PC-3 (cell line): Measurements from ENCODE around the gene KIAA2012. TPM values are rescaled to one million over a fixed set of nuclear protein-coding genes. Genes with fewer than 3 reads are reported as not detected.
A peak's percentile ranks its signal among the peaks of the same experiment; 100 is the strongest.

Experiments used
- ATAC-seq: fragments of 200-7000 bp; cut with Tn5 transposase; 2 replicates; pipeline ENCODE4 v1.9.1; 2020; ENCODE audit warnings: mild to moderate bottlenecking, moderate library complexity
- BruUV-seq: library from RNA; stranded (reverse); fragments of 400-500 nt; replicated peaks from 2 replicates; lab custom pipeline; 2021; lab: Mats Ljungman, UMichigan
- CTCF ChIA-PET: fragments of 300-600 bp; sonication (Branson Sonifier 250); formaldehyde crosslinking; loops from one replicate; lab custom pipeline; 2022; ENCODE audit warnings: antibody characterized with exemption; lab: Charles Lee
- POLR2A ChIA-PET: fragments of 300-600 bp; sonication (Branson Sonifier 250); formaldehyde crosslinking; loops from one replicate; lab custom pipeline; 2022; ENCODE audit warnings: antibody characterized with exemption; ENCODE audit not compliant: unreplicated experiment; lab: Charles Lee
- DNase-seq: peaks from one replicate; pipeline ENCODE4 v3.0.0-alpha.2; 2015
- H2AFZ ChIP-seq: fragments of 300-600 bp; sonication (generic); 2 replicates; pipeline ENCODE4 v1.6.0; 2016; ENCODE audit warnings: antibody characterized with exemption, low read length
- H3F3A ChIP-seq: fragments of 300-600 bp; sonication (generic); one replicate; pipeline ENCODE4 v1.6.0; 2017; ENCODE audit warnings: antibody characterized with exemption, low read length, control low read depth, mild to moderate bottlenecking; ENCODE audit not compliant: unreplicated experiment
- H3K27ac ChIP-seq: fragments of 300-600 bp; sonication (generic); 2 replicates; pipeline ENCODE4 v1.5.1; 2016; ENCODE audit warnings: mild to moderate bottlenecking, low read length
- H3K27me3 ChIP-seq: fragments of 300-600 bp; sonication (generic); 2 replicates; pipeline ENCODE4 v1.6.1; 2016; ENCODE audit warnings: low read length, mixed read lengths
- H3K36me3 ChIP-seq: fragments of 300-600 bp; sonication (generic); 2 replicates; pipeline ENCODE4 v1.6.1; 2016; ENCODE audit warnings: low read depth, mixed run types, low read length, mixed read lengths
- H3K4me1 ChIP-seq: fragments of 300-600 bp; sonication (generic); 2 replicates; pipeline ENCODE4 v1.5.1; 2016; ENCODE audit warnings: low read length; ENCODE audit not compliant: insufficient read depth
- H3K4me2 ChIP-seq: fragments of 300-600 bp; sonication (generic); 2 replicates; pipeline ENCODE4 v1.6.0; 2016; ENCODE audit warnings: low read length
- H3K4me3 ChIP-seq: fragments of 300-600 bp; sonication (generic); 2 replicates; pipeline ENCODE4 v1.5.1; 2016; ENCODE audit warnings: mild to moderate bottlenecking, low read length, mixed read lengths
- H3K79me2 ChIP-seq: fragments of 300-600 bp; sonication (generic); 2 replicates; pipeline ENCODE4 v1.6.1; 2017; ENCODE audit warnings: low read length, mixed read lengths
- H3K9ac ChIP-seq: fragments of 300-600 bp; sonication (generic); 2 replicates; pipeline ENCODE4 v1.6.0; 2016; ENCODE audit warnings: mild to moderate bottlenecking, low read length
- H3K9me2 ChIP-seq: fragments of 300-600 bp; sonication (generic); replicated peaks from 2 replicates; pipeline ENCODE4 v1.6.1; 2016; ENCODE audit warnings: mixed run types, low read length, mixed read lengths
- H3K9me3 ChIP-seq: fragments of 300-600 bp; sonication (generic); 2 replicates; pipeline ENCODE4 v1.6.1; 2016; ENCODE audit warnings: low read length, mixed read lengths
- H4K20me1 ChIP-seq: fragments of 300-600 bp; sonication (generic); 2 replicates; pipeline ENCODE4 v1.6.1; 2016; ENCODE audit warnings: low read length, mixed read lengths
- CTCF ChIP-seq: fragments of 300-600 bp; sonication (generic); conservative IDR thresholded peaks from 2 replicates; pipeline ENCODE4 v1.5.1; 2017; ENCODE audit warnings: antibody characterized with exemption, low read depth, mild to moderate bottlenecking, low read length
- EZH2 ChIP-seq: fragments of 300-600 bp; sonication (generic); IDR thresholded peaks from one replicate; pipeline ENCODE4 v1.6.1; 2017; ENCODE audit warnings: antibody characterized with exemption, mild to moderate bottlenecking, low read length; ENCODE audit not compliant: unreplicated experiment
- EZH2phosphoT487 ChIP-seq: fragments of 300-600 bp; sonication (generic); IDR thresholded peaks from 2 replicates; pipeline ENCODE4 v1.6.1; 2018; ENCODE audit warnings: mild to moderate bottlenecking, antibody characterized with exemption, low read length, borderline replicate concordance
- intact Hi-C: fragments of 100-400 bp; cut with micrococcal nuclease; formaldehyde crosslinking; loops from 2 replicates; pipeline ENCODE4 v1.9.0; 2023
- total RNA-seq: library from RNA; depleted of rRNA; stranded (reverse); fragments of >200 nt; gene quantifications from 2 replicates; pipeline ENCODE4 v1.2.3, GENCODE V29; 2014

The KIAA2012 gene
- total RNA-seq, 1 experiment from 2014 or later = not detected

- POLR2A ChIA-PET = no interaction called here
These were observed 5.5 kb upstream of the KIAA2012 start for GRCh38 chr2:202067589-202067988.

GRCh38 chr2:202069170-202070067 is 3.6 kb upstream of the KIAA2012 start:
- intact Hi-C loops = no loop called here
- no peak overlapping the region for H3K9ac ChIP-seq
- no TSS peak for BruUV-seq
- no peaks in the 10 kb centered on the region for H3K9me3 ChIP-seq
- H3K4me3 ChIP-seq = no peak overlapping the region
- no peaks in the 10 kb centered on the region for H3K36me3 ChIP-seq
- no peak overlapping the region for H3K4me2 ChIP-seq
- ATAC-seq (peak; percentile 43; the same call in 1 of the 2 replicates), DNase-seq (peak; percentile 9)
- no peaks in the 10 kb centered on the region for H3K27me3 ChIP-seq
- H2AFZ ChIP-seq = no peak overlapping the region
- peaks cover 5% of the 10 kb centered on the region; the same call in 1 of the 2 replicates for H3K4me1 ChIP-seq
- TF ChIP-seq CTCF = no peak
- TF ChIP-seq EZH2phosphoT487 = no peak
- TF ChIP-seq EZH2 = no peak
- CTCF ChIA-PET = no interaction called here
- no peaks in the 10 kb centered on the region for H3K79me2 ChIP-seq
- H3K9me2 ChIP-seq = no peaks in the 10 kb centered on the region
- H4K20me1 ChIP-seq = no peaks in the 10 kb centered on the region
- H3F3A ChIP-seq = no peaks in the 10 kb centered on the region
- POLR2A ChIA-PET = no interaction called here
- H3K27ac ChIP-seq = no peak overlapping the region

More at GRCh38 chr2:202067589-202067988, 5.5 kb upstream of the KIAA2012 start:
- Histone ChIP-seq H2AFZ (no peak overlapping the region), H4K20me1 (no peaks in the 10 kb centered on the region), H3K4me1 (peaks cover 11% of the 10 kb centered on the region), H3K9ac (no peak overlapping the region), H3K27me3 (no peaks in the 10 kb centered on the region), H3K27ac (no peak overlapping the region), H3K36me3 (no peaks in the 10 kb centered on the region), H3K4me2 (no peak overlapping the region), H3K9me2 (no peaks in the 10 kb centered on the region), H3F3A (no peaks in the 10 kb centered on the region), H3K9me3 (no peaks in the 10 kb centered on the region), H3K79me2 (no peaks in the 10 kb centered on the region), H3K4me3 (no peak overlapping the region)
- BruUV-seq = no TSS peak
- no peak for DNase-seq
- intact Hi-C loops = no loop called here
- ATAC-seq = no peak
- CTCF ChIA-PET = no interaction called here
- TF ChIP-seq EZH2phosphoT487 (no peak), CTCF (no peak), EZH2 (no peak)

GRCh38 chr2:202071107-202071506 is 1.9 kb upstream of the KIAA2012 start:
- intact Hi-C loops = no loop called here
- H3K4me2 ChIP-seq = no peak overlapping the region
- H3F3A ChIP-seq = no peaks in the 10 kb centered on the region
- no peaks in the 10 kb centered on the region for H3K27me3 ChIP-seq
- H3K27ac ChIP-seq = no peak overlapping the region
- H3K79me2 ChIP-seq = no peaks in the 10 kb centered on the region
- ATAC-seq = no peak
- no peak overlapping the region for H3K4me3 ChIP-seq
- H3K9ac ChIP-seq = no peak overlapping the region
- no peaks in the 10 kb centered on the region for H3K9me2 ChIP-seq
- ChIA-PET CTCF (no interaction called here), POLR2A (no interaction called here)
- H4K20me1 ChIP-seq = no peaks in the 10 kb centered on the region
- no TSS peak for BruUV-seq
- no peak overlapping the region for H2AFZ ChIP-seq
- no peak for TF ChIP-seq CTCF
- no peak for TF ChIP-seq EZH2phosphoT487
- TF ChIP-seq EZH2 = no peak
- no peak for DNase-seq
- H3K4me1 ChIP-seq = no peaks in the 10 kb centered on the region
- no peaks in the 10 kb centered on the region for H3K9me3 ChIP-seq
- H3K36me3 ChIP-seq = no peaks in the 10 kb centered on the region
